ENCODE results near the gene ITGBL1.

Gene ITGBL1

DNA sequence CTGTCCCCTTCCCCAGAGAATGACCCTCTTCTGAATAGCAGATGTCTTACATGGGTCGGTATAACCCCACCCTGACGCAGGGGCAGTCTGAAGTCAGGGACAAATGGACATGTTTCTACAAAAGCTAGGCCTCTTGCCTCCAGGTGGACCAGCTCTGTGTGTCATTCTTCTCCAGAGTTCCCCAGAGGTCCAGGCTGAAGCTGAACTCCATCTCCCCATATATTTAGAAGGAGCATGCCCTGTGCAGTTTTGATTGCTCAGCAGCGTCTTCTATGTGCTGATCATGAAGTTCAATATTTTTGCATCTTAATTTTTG lies 27.4 kb upstream of the ITGBL1 start:
- H3K4me3 ChIP-seq (ENCODE audit: low read depth, low read length) = no peak overlapping the region
- no peak for DNase-seq (ENCODE audit: low read depth, low spot score)
- in situ Hi-C loops (cut with HindIII; ENCODE audit: low sequenced_read_pairs) = no loop called here
- TF ChIP-seq CTCF (IDR thresholded peaks at IDR 0.05; ENCODE audit: low read depth, low read length) = no peak

DNA sequence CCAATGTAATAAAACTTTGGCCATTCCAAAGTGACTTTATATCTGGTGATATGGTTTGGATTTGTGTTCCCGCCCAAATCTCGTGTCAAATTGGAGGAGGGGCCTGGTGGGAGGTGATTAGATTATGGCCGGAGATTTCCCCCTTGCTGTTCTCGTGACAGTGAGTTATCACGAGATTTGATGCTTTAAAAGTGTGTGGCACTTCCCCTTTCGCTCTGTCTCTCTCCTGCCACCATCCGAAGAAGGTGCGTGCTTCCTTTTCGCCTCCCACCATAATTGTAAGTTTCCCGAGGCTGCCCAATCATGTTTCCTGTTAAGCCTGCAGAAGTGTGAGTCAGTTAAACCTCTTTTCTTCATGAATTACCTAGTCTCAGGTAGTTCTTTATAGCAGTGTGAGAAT lies 26.9 kb upstream of the ITGBL1 start:
- no peak for DNase-seq (ENCODE audit: low read depth, low spot score)
- in situ Hi-C loops (cut with HindIII; ENCODE audit: low sequenced_read_pairs) = no loop called here
- no peak overlapping the region for H3K4me3 ChIP-seq (ENCODE audit: low read depth, low read length)
- TF ChIP-seq CTCF (IDR thresholded peaks at IDR 0.05; ENCODE audit: low read depth, low read length) = no peak

DNA sequence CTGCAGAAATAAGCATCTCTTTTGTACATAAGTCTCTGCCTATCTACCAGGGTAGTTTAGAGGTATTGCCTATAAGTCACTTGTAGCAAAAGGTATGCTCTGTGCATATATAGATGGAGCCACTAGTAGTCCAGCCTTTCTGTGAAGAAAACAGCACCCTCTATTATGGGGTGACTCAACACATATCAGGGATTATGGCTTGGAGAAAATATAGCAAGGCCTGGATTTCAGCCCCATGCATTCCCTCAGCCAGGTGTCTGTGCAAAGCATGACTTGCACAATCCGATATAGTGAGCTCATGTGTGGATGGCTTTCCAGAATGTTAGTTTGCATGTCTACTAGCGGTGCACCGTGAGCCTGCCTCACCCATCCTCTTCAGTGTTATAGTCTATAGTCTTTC lies 22.7 kb upstream of the ITGBL1 start:
- DNase-seq (ENCODE audit: low read depth, low spot score) = no peak
- in situ Hi-C loops (cut with HindIII; ENCODE audit: low sequenced_read_pairs) = no loop called here
- no peak overlapping the region for H3K4me3 ChIP-seq (ENCODE audit: low read depth, low read length)
- no peak for TF ChIP-seq CTCF (IDR thresholded peaks at IDR 0.05; ENCODE audit: low read depth, low read length)

- no peak for DNase-seq (ENCODE audit: low read depth, low spot score)
- H3K4me3 ChIP-seq (ENCODE audit: low read depth, low read length) = no peak overlapping the region
- in situ Hi-C loops (cut with HindIII; ENCODE audit: low sequenced_read_pairs) = no loop called here
- no peak for TF ChIP-seq CTCF (IDR thresholded peaks at IDR 0.05; ENCODE audit: low read depth, low read length)
Observed at GRCh38 chr13:101433895-101434294, 18.6 kb upstream of the ITGBL1 start.

- in situ Hi-C loops (cut with HindIII; ENCODE audit: low sequenced_read_pairs) = no loop called here
- H3K4me3 ChIP-seq (ENCODE audit: low read depth, low read length) = no peak overlapping the region
- peak; percentile 22 for DNase-seq (ENCODE audit: low read depth, low spot score)
Observed at GRCh38 chr13:101434486-101434885, 18.0 kb upstream of the ITGBL1 start.

DNA sequence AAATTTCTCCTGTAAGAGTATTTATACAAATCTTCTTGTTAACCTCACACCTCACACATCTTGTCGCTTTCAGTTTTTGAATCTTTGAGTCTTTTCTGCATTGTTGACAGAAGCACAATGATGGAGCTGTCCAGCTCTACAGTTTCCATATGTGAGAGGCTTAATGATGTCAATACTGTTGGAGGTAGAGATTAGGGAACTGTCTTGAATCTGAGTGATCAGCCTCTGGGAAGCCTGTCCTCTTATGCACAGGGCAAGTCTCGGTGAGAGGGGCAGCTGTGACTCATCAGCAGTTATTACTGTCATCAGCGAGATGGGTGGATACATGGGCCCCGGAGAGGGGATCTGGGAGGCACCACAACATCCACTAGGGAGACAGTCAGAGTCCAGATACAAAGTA lies 4.6 kb upstream of the ITGBL1 start:
- no peak overlapping the region for H3K4me3 ChIP-seq (ENCODE audit: low read depth, low read length)
- TF ChIP-seq CTCF (IDR thresholded peaks at IDR 0.05; ENCODE audit: low read depth, low read length) = no peak
- in situ Hi-C loops (cut with HindIII; ENCODE audit: low sequenced_read_pairs) = no loop called here
- DNase-seq (ENCODE audit: low read depth, low spot score) = peak; percentile 30

More at GRCh38 chr13:101434486-101434885, 18.0 kb upstream of the ITGBL1 start:
- no peak for TF ChIP-seq CTCF (IDR thresholded peaks at IDR 0.05; ENCODE audit: low read depth, low read length)

Data from astrocyte of the spinal cord (primary cell).